ENCODE results near the gene DNAAF8. TPM values are rescaled to one million over a fixed set of nuclear protein-coding genes. Genes with fewer than 3 reads are reported as not detected.

The DNAAF8 gene
- polyA plus RNA-seq, 1 donor from 2014 or later, result 3.4 TPM

- Histone ChIP-seq H3K9me3 (ENCODE audit: low read length) (no peaks in the 10 kb centered on the region), H4K20me1 (ENCODE audit: insufficient read depth) (no peaks in the 10 kb centered on the region), H3K9ac (ENCODE audit: low read length) (no peak overlapping the region)
Measured at GRCh38 chr16:4687946-4688673, 46.2 kb upstream of the DNAAF8 start.

GRCh38 chr16:4688674-4689045, 45.7 kb upstream of the DNAAF8 start:
- H3K27ac ChIP-seq (ENCODE audit: low read length), result no peak overlapping the region
- H3K9me3 ChIP-seq (ENCODE audit: low read length), result no peaks in the 10 kb centered on the region
- no peak overlapping the region for H3K4me3 ChIP-seq (ENCODE audit: low read length)
- H2AFZ ChIP-seq (ENCODE audit: low read depth, low read length), result no peak overlapping the region
- H4K20me1 ChIP-seq (ENCODE audit: insufficient read depth), result no peaks in the 10 kb centered on the region
- H3K9me2 ChIP-seq (ENCODE audit: insufficient read depth, low read length), result no peaks in the 10 kb centered on the region
- H3K9ac ChIP-seq (ENCODE audit: low read length), result no peak overlapping the region
- H3K36me3 ChIP-seq (ENCODE audit: insufficient read depth, low read length), result no peaks in the 10 kb centered on the region
- H3K27me3 ChIP-seq (ENCODE audit: insufficient read depth, low read depth, low read length), result no peaks in the 10 kb centered on the region
- no peaks in the 10 kb centered on the region for H3F3A ChIP-seq (ENCODE audit: insufficient read depth, low read length, poor library complexity, severe bottlenecking)
- TF ChIP-seq CTCF (IDR thresholded peaks at IDR 0.05; ENCODE audit: poor library complexity, severe bottlenecking) (no peak), EZH2 (IDR thresholded peaks at IDR 0.05; ENCODE audit: borderline replicate concordance, insufficient read depth, low read length, poor library complexity, severe bottlenecking) (no peak), MXI1 (conservative IDR thresholded peaks at IDR 0.05; ENCODE audit: poor library complexity, severe bottlenecking) (no peak)
- no peak overlapping the region for H3K4me2 ChIP-seq (ENCODE audit: low read length)
- H3K79me2 ChIP-seq (replicated peaks; ENCODE audit: insufficient read depth, low read length), result no peaks in the 10 kb centered on the region

More at GRCh38 chr16:4687946-4688673, 46.2 kb upstream of the DNAAF8 start:
- Histone ChIP-seq H3K4me2 (ENCODE audit: low read length) (no peak overlapping the region), H3K27me3 (ENCODE audit: insufficient read depth, low read depth, low read length) (no peaks in the 10 kb centered on the region), H3K9me2 (ENCODE audit: insufficient read depth, low read length) (no peaks in the 10 kb centered on the region), H3K27ac (ENCODE audit: low read length) (no peak overlapping the region), H3K36me3 (ENCODE audit: insufficient read depth, low read length) (no peaks in the 10 kb centered on the region), H2AFZ (ENCODE audit: low read depth, low read length) (no peak overlapping the region), H3K4me3 (ENCODE audit: low read length) (no peak overlapping the region), H3F3A (ENCODE audit: insufficient read depth, low read length, poor library complexity, severe bottlenecking) (no peaks in the 10 kb centered on the region), H3K79me2 (replicated peaks; ENCODE audit: insufficient read depth, low read length) (no peaks in the 10 kb centered on the region)
- TF ChIP-seq MXI1 (conservative IDR thresholded peaks at IDR 0.05; ENCODE audit: poor library complexity, severe bottlenecking), result no peak
- no peak for TF ChIP-seq TAF1 (IDR thresholded peaks at IDR 0.05; ENCODE audit: low read depth)
- TF ChIP-seq EZH2 (IDR thresholded peaks at IDR 0.05; ENCODE audit: borderline replicate concordance, insufficient read depth, low read length, poor library complexity, severe bottlenecking), result no peak
- TF ChIP-seq CTCF (IDR thresholded peaks at IDR 0.05; ENCODE audit: poor library complexity, severe bottlenecking), result no peak
- no peak for TF ChIP-seq RAD21 (conservative IDR thresholded peaks at IDR 0.05)
- TF ChIP-seq POLR2AphosphoS5 (IDR thresholded peaks at IDR 0.05), result no peak
- no peak for TF ChIP-seq SMC3 (conservative IDR thresholded peaks at IDR 0.05; ENCODE audit: poor library complexity)
- no peak for TF ChIP-seq EP300 (conservative IDR thresholded peaks at IDR 0.05; ENCODE audit: poor library complexity, severe bottlenecking)
- no peak for TF ChIP-seq REST (IDR thresholded peaks at IDR 0.05; ENCODE audit: borderline replicate concordance)
